Measurements from ENCODE around the gene SUSD3. TPM values are rescaled to one million over a fixed set of nuclear protein-coding genes. Genes with fewer than 3 reads are reported as not detected.

The SUSD3 gene
- total RNA-seq, 4 donors from 2014 or later = 6.8 to 24.2 (median 12.8) TPM

GRCh38 chr9:93059715-93060578 lies 1.4 kb downstream of the SUSD3 start:
- ATAC-seq (ENCODE audit: low FRiP score) (no peak), DNase-seq (ENCODE audit: low spot score) (no peak)
- TF ChIP-seq CTCF (IDR thresholded peaks at IDR 0.05) = no peak

GRCh38 chr9:93060746-93061259 lies 2.3 kb downstream of the SUSD3 start:
- ATAC-seq (ENCODE audit: low FRiP score) = peak; percentile 51
- no peak for DNase-seq (ENCODE audit: low spot score)
- no peak for TF ChIP-seq CTCF (IDR thresholded peaks at IDR 0.05)

GRCh38 chr9:93061260-93061751 lies 2.8 kb downstream of the SUSD3 start:
- ATAC-seq (ENCODE audit: low FRiP score) (peak; percentile 3), DNase-seq (ENCODE audit: low spot score) (no peak)
- no peak for TF ChIP-seq CTCF (IDR thresholded peaks at IDR 0.05)

- no peak for DNase-seq (ENCODE audit: low spot score)
- TF ChIP-seq CTCF (IDR thresholded peaks at IDR 0.05) = no peak
- ATAC-seq (ENCODE audit: low FRiP score) = no peak
These were observed 3.6 kb downstream of the SUSD3 start for GRCh38 chr9:93061791-93062763.

GRCh38 chr9:93064392-93065134 lies 6.1 kb downstream of the SUSD3 start:
- no peak for ATAC-seq (ENCODE audit: low FRiP score)

More at GRCh38 chr9:93064392-93065134, 6.1 kb downstream of the SUSD3 start:
- TF ChIP-seq CTCF (IDR thresholded peaks at IDR 0.05) = no peak
- DNase-seq (ENCODE audit: low spot score) = no peak

All from omental fat pad (tissue), 4 donors.